NCI-H226 (cell line): ENCODE results near the gene CPNE4.
A peak's percentile ranks its signal among the peaks of the same experiment; 100 is the strongest.

Source experiments
- DNase-seq: peaks from one replicate; pipeline ENCODE4 v3.0.0-alpha.2; 2015

CPNE4 gene

DNA sequence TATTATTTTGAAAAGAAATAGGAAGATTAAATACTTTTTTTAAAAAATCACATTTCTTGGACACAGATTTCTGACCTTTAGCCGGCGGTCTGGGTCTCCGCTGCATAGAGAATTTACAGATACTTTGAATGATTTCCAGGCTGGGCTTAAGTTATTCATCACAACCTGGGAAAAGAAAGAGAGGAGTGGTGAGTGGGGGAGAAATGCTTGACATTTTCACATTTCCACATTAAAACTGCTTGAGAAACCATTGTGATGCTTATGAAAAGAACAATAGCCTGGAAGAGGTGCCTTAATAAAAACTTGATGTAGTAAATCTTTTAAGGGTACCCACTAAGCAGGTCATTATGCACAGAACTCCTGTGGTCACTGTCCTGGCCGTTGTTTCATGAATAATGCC, 365.2 kb downstream of the CPNE4 start:
- no peak for DNase-seq

DNA sequence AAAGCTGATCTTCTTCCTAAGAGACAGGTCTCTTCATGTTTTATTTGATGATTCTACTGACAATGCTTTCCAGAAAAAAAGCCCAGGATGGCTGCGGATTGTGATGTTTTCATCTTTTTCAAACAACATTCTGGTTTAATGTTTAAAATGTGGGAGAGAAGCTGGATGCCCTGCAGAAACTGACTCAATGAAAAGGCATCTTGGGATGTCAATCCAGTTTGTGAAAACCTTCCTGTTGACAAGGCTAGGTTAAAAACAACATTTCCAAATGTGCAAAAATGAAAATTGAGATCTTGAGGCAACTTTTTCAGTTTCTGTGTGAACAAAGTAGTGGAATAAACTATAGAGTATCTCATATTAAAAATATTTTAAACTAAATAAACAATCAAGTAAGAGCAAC, 376.0 kb downstream of the CPNE4 start:
- no peak for DNase-seq

DNA sequence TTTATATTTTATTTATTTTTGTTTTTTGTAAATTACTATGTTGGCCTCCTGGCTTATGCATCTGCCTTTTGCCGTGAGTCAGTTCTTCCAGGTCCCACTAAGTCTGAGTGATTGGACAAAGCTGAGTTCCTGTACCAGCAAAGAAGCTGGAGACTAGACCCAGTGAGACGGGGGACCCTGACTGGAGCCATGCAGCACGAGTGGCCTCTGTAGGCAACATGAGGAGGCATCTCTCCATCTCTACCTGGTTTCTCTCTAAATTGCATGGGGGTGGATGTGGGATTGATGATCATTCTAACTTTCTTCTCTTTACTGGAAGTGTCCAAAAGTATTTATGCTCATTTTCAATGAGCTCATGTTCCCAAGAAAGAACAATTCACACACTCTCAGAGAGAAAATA, 376.7 kb downstream of the CPNE4 start:
- DNase-seq: no peak

- DNase-seq: no peak
Measured at GRCh38 chr3:131655070-131655690, 379.6 kb downstream of the CPNE4 start.

DNA sequence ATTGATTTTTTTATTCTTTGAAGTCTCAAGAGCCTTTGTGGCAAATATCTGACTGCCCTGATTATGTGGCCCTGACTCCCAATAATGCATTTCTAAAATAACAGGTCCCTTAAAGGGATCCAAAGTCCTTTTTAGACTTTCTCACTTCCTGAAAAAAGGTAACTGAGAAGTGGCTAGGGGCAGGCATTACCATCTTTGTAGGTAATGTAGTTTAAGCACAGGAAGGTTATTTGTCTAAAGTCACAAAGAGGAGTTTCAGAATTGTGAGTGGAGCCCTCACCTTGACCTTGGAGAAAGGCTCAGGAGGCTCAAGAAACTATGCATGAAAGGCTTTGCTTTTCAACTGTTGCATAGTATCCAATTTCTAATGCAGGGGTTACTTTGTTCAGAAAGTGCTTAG, 389.2 kb downstream of the CPNE4 start:
- DNase-seq: no peak

GRCh38 chr3:131636266-131636775, 398.5 kb downstream of the CPNE4 start:
- no peak for DNase-seq

GRCh38 chr3:131630807-131631206, 404.0 kb downstream of the CPNE4 start:
- DNase-seq: no peak

DNA sequence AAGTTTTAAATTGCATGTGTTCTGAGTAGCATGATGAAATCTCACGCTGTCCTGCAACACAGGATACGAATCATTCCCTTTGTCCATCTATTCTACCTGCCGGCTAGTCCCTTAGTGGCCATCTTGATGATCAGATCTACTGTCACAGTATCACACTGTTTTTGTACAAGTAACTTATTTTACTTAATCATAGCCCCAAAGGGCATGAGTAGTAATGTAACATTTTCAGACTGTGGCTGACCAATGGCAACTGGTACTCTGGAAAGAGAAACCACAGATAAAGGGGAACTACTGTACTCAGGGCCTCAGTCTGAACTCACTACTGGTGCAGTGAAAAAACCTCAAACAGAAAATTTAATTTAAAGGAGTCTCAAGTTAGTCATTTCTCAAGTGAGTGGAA, 404.7 kb downstream of the CPNE4 start:
- DNase-seq: no peak

- no peak for DNase-seq
Measured at GRCh38 chr3:131623431-131623830, 411.4 kb downstream of the CPNE4 start.

- no peak for DNase-seq
Measured at GRCh38 chr3:131622726-131623125, 412.1 kb downstream of the CPNE4 start.

DNA sequence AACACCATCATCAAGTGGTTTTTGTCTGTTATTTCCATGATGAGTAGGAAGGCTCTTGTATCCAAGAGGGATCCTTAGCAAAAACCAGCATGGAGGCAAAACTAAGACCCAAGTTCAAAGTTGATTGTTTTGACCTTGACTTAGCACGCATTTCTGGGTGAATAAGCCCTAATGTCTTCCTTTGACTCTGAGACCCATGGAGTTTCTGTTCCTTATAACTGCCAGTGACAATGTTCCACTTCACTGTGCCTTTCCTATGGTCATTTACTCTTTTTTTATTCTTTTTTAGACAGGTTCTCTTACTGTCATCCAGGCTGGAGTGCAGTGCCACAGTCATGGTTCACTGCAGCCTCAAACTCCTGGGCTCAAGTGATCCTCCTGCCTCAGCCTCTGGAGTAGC, 413.8 kb downstream of the CPNE4 start:
- no peak for DNase-seq

DNA sequence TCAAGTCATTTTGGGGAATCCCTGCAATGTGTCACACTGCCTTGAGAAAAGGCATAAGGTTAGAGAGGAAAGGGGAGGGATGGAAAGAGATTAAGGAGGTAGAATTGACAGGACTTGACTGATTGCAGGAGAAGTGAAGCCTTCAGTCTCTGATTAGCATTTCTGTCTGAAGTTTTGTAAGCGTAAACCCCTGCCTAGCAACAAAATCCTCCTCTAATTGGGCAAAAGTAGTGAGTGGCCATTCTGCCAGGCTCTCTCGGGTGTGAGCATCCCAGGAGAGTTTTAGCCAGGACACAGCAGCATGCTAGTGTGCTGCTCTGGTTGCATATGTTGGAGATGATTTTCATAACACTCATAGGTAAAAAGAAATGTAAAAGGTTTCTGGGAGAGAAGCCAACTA, 415.0 kb downstream of the CPNE4 start:
- DNase-seq: no peak

DNA sequence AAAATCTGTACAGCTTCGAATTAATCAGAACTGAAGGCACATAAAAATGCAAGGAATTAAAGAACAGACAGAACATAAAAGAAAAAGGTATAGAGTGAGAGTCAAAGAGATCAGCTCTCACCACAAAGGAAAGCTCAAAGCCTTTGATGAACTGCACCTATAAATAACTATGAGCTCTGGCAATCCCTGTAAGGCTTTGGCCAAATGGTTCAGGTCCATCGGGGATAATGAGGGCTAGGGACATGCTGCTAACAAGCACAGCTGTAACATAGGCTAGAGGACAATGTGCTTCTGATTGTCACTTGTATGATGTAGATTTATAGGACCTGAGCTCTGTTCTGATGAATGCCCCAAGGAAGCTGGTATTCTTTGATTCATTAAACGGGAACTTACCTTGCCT, 418.1 kb downstream of the CPNE4 start:
- no peak for DNase-seq

GRCh38 chr3:131612745-131613144, 422.1 kb downstream of the CPNE4 start:
- no peak for DNase-seq

DNA sequence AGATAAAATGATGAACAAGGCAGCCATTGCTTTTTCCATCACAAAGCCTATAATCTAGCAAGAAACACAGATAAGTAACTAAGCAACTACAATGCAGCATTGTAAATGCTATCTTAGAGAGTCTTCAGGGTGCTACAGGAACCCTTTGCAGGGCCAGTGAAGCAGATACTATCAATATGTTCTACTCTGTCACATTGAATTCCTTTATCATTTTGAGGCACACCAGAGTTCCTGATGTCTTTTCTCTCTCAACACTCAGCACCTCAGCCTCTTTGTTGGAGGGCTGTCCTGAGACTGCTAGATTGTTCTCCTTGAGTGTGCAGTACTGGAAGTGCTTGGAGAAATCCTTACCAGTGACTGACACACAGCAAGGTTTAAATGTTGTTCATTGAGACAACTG, 424.6 kb downstream of the CPNE4 start:
- no peak for DNase-seq

DNA sequence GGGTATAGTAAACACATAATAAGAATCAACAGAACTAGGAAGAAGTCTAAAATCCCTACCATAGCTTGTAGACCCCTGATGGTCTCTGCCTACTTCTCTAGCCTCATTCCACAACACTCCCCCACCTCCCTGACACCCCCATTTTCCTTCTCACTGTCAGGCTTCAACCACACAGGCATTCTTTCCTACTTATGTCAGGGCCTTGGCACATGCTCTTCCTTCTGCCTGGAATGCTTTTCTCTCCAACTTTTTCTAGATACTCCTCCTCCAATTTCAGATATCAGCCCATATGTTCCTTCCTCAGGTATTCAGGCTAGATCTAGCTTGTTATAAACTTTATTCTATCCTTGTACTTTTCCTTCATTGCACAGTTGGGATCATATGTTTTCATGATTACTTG, 426.1 kb downstream of the CPNE4 start:
- DNase-seq: peak; percentile 57

DNA sequence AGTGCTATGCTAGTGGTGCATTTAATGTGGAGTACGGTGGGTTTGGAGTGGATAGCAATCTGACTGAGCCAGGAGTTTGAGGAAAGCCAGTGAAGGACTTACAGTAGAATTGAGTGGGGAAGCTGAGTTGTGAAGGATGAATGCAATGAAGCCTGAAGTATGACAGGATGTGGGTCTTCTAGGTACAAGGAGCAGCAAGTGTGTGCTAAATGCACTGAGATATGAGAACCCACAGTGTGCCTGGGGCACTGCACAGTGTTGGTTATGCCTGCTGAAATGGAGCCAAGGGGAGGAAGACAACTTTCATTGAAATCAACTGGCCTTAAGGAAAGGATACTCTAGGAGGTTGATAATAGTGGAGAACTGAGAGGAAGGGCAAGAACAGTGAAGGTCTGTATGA, 426.5 kb downstream of the CPNE4 start:
- DNase-seq: peak; percentile 34

DNA sequence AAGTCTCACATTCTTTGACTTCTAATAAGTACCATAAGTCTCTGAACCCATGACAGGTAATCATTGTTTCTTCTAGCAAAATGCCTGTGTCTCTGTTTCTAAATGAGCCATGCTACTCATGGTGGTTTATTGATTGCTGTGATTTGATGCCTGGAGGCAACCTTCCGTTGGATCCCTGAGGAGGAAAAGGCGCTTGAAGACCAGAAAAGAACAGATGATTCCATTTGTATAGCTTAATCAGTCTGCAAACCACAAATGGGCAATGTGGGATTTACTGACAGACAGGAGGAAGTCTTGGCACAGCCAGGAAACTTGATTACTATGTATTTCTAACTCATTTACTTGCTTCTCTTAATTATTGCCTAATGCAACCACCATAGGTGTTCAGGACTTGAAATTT, 428.9 kb downstream of the CPNE4 start:
- no peak for DNase-seq

- no peak for DNase-seq
Measured at GRCh38 chr3:131602011-131602779, 432.6 kb downstream of the CPNE4 start.

DNA sequence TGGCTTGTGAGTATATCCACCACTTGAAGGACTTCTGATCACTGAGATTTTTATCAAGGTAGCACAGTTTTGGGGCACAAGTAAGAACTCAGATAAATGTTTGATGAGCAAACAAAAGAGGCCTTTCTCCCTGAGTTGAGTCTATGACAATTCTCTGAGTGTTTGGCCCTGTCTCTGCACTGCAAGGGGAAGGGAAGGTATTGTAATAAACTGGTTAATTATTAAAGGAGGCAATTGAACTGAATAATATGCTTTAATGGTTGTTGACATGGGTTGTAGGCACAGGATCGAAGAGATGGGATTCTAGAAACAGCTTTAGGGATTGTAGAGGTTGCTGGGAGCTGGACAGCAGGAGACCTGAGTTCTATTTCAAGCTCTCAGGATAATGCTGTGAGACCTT, 437.0 kb downstream of the CPNE4 start:
- no peak for DNase-seq

DNA sequence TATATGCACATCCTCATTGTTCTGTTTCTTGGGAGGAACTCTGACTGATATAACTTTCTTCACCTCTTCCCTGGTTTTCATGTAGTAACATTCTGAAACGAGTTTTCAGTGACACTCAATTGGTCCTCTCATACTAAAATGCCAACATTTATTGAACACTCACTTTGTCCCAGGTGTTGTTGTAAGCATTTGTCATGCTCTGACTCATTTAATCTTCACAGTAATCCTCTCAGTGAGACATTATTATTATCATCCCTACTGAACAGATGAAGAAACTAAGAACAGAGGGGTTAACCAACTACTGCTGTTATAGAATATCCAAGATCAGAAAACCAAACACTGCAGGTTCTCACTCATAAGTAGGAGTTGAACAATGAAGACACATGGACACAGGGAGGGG, 437.9 kb downstream of the CPNE4 start:
- no peak for DNase-seq

DNA sequence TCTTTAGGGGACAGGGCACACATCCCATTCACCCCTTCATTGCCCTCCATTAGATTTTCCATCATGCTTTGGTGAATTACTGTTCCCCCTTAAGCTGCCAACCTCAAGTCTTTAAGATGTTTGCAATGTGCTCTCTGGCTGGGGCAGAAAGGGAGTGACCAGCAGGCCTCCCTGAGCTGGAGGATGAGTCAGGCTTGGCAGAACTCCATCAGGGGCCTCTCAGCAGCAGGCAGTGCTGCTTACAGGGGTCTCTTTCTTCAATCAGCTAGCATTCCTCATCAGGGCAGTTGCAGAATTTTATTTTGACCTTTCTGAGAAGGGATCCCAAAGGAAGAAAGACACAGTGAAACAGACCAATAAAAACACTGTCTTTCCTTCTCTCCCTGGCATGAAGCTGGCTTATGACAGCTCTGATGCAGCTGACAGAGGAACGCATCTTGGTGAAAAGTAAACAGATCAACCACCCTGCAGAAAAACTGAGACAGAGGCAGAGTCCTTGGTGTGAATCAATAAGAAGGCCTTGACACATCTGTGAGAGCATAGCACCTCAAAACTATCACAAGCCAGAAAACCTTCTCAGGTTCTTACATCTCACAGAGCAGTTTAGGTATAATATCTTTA, 443.3 kb downstream of the CPNE4 start:
- no peak for DNase-seq

- no peak for DNase-seq
Measured at GRCh38 chr3:131586277-131586676, 448.5 kb downstream of the CPNE4 start.

GRCh38 chr3:131582438-131582837, 452.4 kb downstream of the CPNE4 start:
- DNase-seq: no peak
